Measurements from ENCODE around the gene OSBPL10.

Gene OSBPL10

GRCh38 chr3:31763731-31764130, 217.3 kb downstream of the OSBPL10 start:
- no peak for DNase-seq (ENCODE audit: low spot score)
- in situ Hi-C loops (cut with MboI; ENCODE audit: low pct_unique_long_range_greater_than_20kb, low sequenced_read_pairs, unreplicated experiment) = no loop called here
- TF ChIP-seq CTCF (IDR thresholded peaks at IDR 0.05; ENCODE audit: extremely low read depth, insufficient read depth, missing control alignments) = no peak

DNA sequence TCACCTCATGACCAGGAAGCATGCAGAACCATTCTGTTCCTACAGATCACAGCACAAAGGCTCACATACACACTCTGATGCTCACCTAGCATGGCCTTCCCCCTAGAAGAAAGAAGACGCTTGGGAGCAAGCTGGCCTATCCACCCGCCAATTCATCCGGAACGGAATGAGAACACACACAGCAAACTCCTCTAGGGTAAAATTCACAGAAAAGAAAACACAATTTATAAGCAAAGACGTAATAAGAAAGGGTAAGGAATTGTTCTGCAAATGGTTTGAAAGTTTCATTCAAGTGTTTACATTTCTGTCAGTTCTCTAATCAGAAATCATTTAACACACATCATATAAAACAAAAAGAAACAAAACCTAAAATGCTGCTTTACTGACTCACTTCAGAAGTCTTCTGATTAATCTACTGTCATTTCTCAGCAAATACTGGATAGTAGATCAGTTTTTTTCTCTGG, 218.1 kb downstream of the OSBPL10 start:
- no peak for DNase-seq (ENCODE audit: low spot score)
- no peak for TF ChIP-seq CTCF (IDR thresholded peaks at IDR 0.05; ENCODE audit: extremely low read depth, insufficient read depth, missing control alignments)
- in situ Hi-C loops (cut with MboI; ENCODE audit: low pct_unique_long_range_greater_than_20kb, low sequenced_read_pairs, unreplicated experiment) = no loop called here

- TF ChIP-seq CTCF (IDR thresholded peaks at IDR 0.05; ENCODE audit: extremely low read depth, insufficient read depth, missing control alignments) = no peak
- in situ Hi-C loops (cut with MboI; ENCODE audit: low pct_unique_long_range_greater_than_20kb, low sequenced_read_pairs, unreplicated experiment) = no loop called here
- no peak for DNase-seq (ENCODE audit: low spot score)
Measured at GRCh38 chr3:31762097-31762764, 218.8 kb downstream of the OSBPL10 start.

DNA sequence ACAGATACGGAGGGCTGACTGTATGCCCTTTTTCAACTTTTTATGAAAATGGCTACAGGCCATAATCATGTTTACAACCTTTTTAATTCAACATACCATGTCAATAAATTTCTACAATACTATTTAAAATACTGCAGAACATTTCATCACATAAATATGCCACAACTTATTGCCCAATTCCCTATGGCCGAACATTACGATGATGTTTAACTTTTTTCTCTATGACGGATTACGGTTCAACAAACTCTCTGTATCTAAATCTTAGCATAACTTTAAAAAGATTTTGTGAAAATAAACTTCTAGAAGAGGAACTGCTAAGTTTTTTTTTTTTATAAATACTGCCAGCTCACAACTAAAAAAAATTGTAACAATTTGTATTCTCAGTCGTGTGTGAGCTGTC, 220.4 kb downstream of the OSBPL10 start:
- in situ Hi-C loops (cut with MboI; ENCODE audit: low pct_unique_long_range_greater_than_20kb, low sequenced_read_pairs, unreplicated experiment) = no loop called here
- no peak for TF ChIP-seq CTCF (IDR thresholded peaks at IDR 0.05; ENCODE audit: extremely low read depth, insufficient read depth, missing control alignments)
- no peak for DNase-seq (ENCODE audit: low spot score)

DNA sequence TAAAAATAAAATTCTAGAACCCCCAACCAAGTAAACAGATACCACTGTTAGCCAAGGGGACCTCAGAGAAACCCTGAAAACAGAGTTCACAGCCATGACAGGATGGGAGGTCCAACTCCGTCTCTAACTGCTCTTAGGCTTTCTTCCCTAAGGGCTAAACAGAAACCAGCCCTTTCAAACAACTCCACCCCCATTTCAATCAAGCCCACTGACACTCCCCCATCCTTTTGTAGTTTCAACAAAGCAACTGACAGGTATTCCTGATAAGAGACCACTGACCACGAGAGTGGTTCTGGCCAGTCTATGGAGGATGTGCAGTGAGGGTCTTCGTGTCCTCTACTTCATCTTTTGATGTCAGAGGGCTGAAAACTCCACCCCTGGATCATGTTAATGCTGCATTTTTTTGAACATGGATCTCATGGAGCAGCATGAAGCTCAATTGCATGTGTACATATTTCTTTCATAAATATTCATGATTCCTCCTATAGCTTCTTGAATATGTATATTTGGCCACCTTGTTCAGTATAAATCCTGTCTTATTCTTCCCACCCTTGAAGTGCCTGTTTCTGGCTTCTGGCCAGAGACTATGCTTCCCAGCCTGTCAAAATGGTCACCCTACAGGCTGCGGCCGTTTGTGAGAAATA, 222.6 kb downstream of the OSBPL10 start:
- TF ChIP-seq CTCF (IDR thresholded peaks at IDR 0.05; ENCODE audit: extremely low read depth, insufficient read depth, missing control alignments) = no peak
- in situ Hi-C loops (cut with MboI; ENCODE audit: low pct_unique_long_range_greater_than_20kb, low sequenced_read_pairs, unreplicated experiment) = no loop called here
- no peak for DNase-seq (ENCODE audit: low spot score)

GRCh38 chr3:31755926-31756658, 225.0 kb downstream of the OSBPL10 start:
- no peak for DNase-seq (ENCODE audit: low spot score)
- no peak for TF ChIP-seq CTCF (IDR thresholded peaks at IDR 0.05; ENCODE audit: extremely low read depth, insufficient read depth, missing control alignments)
- in situ Hi-C loops (cut with MboI; ENCODE audit: low pct_unique_long_range_greater_than_20kb, low sequenced_read_pairs, unreplicated experiment) = no loop called here

All from GM13977 (cell line).